ENCODE measurements around the gene LRRC23.

DNA sequence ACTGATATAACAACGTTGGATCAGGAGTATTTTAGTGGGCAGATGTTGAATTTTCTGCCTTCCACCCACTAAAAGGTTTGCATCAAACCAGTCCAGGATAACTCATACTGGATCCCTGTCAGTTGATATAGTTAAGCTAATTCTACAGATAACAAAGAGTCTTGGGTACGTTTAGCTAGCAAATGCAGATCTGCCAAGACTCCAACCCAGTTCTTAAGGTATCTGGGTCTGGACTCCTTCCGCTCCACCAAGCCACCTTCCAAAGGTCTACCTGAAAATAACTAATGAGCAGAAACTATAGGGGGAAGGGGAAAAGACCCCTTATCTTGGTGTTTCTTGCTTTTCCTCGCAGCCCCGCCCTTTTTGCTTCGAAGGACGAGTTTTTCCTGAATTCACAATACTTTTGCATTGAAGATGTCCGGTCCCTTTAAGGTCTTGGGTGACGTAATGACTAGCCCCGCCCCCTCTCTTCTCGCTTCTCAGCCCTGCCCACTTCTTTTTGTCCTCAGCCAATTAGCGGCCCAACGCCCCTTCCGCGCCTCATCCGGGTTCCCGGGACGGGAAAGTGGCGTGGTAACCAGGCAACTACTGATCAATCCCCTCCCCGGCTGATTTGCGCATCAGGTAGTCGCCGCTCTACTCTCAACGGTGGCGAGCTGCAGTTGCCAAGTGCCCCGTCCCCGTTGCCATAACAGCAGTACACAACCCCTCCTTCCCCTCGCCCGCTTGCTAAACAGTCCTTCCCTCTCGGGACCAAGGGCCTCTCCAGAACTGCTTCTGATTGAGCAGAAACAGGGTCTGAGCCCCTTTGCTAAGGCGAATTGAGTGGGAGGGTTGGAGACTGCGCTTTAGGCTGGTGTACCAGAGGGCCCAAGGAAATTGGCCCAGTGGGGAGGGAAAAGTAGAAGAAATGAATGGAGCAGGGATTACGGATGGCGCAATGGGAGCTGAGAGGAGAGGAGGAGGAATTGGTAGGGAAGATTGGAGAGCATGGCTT is at the start of gene LRRC23:
- no peak for TF ChIP-seq CTCF (IDR thresholded peaks at IDR 0.05; ENCODE audit: low read length)
- TF ChIP-seq EZH2 (IDR thresholded peaks at IDR 0.05; ENCODE audit: borderline replicate concordance, low read length) = no peak
